A549 (cell line): Measurements from ENCODE around the gene ATP1B3.

Experiments used
- CTCF ChIP-seq: fragments of >200 bp; sonication (Bioruptor Twin); formaldehyde crosslinking; IDR thresholded peaks from 3 replicates; pipeline ENCODE4 v1.5.1; 2016
- EP300 ChIP-seq, 2 experiments: fragments of >200 bp; sonication (Bioruptor Twin); formaldehyde crosslinking; IDR thresholded peaks; 2 replicates in 1 of 2; 3 replicates in 1 of 2; pipeline ENCODE4 v1.6.1; 2016 to 2017
- HMGXB4 ChIP-seq: fragments of 250-450 bp; sonication (Bioruptor Pico); IDR thresholded peaks from 2 replicates; pipeline ENCODE4 v1.5.0; 2021; ENCODE audit warnings: mild to moderate bottlenecking, moderate library complexity, borderline replicate concordance
- JUN ChIP-seq, 2 experiments: fragments of >200 bp; sonication (Bioruptor Twin); formaldehyde crosslinking; IDR thresholded peaks; 2 replicates in 1 of 2; 3 replicates in 1 of 2; pipeline ENCODE4 v1.6.1; 2016 to 2017
- MAZ ChIP-seq: fragments of 150-350 bp; IDR thresholded peaks from 2 replicates; pipeline ENCODE4 v1.6.1; 2014; ENCODE audit warnings: antibody characterized with exemption, low read depth, low read length, borderline replicate concordance
- RAD21 ChIP-seq, 2 experiments: fragments of >200 bp in 1 of 2; sonication (Bioruptor Twin) in 1 of 2; formaldehyde crosslinking in 1 of 2; IDR thresholded peaks in 1 of 2; conservative IDR thresholded peaks in 1 of 2; 2 replicates in 1 of 2; 3 replicates in 1 of 2; pipeline ENCODE4 v1.6.1; 2012 to 2018; ENCODE audit warnings: inconsistent platforms in 1 of 2
- RCOR1 ChIP-seq: fragments of 150-350 bp; IDR thresholded peaks from 2 replicates; pipeline ENCODE4 v1.6.1; 2014; ENCODE audit warnings: antibody characterized with exemption, low read length, low read depth
- TF ChIP-seq, protein P1 (sequence below): IDR thresholded peaks from 2 replicates; pipeline ENCODE4 v1.6.1; 2012
- TF ChIP-seq, protein P2 (sequence below): fragments of 200-600 bp; sonication (generic); IDR thresholded peaks from 2 replicates; pipeline ENCODE4 v1.6.1; 2016; ENCODE audit warnings: antibody characterized with exemption, mild to moderate bottlenecking, moderate library complexity

- TF ChIP-seq, protein P1, sequence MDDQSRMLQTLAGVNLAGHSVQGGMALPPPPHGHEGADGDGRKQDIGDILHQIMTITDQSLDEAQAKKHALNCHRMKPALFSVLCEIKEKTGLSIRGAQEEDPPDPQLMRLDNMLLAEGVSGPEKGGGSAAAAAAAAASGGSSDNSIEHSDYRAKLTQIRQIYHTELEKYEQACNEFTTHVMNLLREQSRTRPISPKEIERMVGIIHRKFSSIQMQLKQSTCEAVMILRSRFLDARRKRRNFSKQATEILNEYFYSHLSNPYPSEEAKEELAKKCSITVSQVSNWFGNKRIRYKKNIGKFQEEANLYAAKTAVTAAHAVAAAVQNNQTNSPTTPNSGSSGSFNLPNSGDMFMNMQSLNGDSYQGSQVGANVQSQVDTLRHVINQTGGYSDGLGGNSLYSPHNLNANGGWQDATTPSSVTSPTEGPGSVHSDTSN = no peak
- TF ChIP-seq JUN (IDR thresholded peaks at IDR 0.05) (no peak), CTCF (no peak), RAD21 (conservative IDR thresholded peaks at IDR 0.05 in 1 of 2, IDR thresholded peaks at IDR 0.05 in 1 of 2) (no peak), RCOR1 (no peak), MAZ (no peak), EP300 (IDR thresholded peaks at IDR 0.05) (no peak), HMGXB4 (CRISPR knock-in tag) (no peak)
- TF ChIP-seq, protein P2, sequence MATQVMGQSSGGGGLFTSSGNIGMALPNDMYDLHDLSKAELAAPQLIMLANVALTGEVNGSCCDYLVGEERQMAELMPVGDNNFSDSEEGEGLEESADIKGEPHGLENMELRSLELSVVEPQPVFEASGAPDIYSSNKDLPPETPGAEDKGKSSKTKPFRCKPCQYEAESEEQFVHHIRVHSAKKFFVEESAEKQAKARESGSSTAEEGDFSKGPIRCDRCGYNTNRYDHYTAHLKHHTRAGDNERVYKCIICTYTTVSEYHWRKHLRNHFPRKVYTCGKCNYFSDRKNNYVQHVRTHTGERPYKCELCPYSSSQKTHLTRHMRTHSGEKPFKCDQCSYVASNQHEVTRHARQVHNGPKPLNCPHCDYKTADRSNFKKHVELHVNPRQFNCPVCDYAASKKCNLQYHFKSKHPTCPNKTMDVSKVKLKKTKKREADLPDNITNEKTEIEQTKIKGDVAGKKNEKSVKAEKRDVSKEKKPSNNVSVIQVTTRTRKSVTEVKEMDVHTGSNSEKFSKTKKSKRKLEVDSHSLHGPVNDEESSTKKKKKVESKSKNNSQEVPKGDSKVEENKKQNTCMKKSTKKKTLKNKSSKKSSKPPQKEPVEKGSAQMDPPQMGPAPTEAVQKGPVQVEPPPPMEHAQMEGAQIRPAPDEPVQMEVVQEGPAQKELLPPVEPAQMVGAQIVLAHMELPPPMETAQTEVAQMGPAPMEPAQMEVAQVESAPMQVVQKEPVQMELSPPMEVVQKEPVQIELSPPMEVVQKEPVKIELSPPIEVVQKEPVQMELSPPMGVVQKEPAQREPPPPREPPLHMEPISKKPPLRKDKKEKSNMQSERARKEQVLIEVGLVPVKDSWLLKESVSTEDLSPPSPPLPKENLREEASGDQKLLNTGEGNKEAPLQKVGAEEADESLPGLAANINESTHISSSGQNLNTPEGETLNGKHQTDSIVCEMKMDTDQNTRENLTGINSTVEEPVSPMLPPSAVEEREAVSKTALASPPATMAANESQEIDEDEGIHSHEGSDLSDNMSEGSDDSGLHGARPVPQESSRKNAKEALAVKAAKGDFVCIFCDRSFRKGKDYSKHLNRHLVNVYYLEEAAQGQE = no peak
Measured at GRCh38 chr3:141845407-141846049, 30.9 kb upstream of the ATP1B3 start.
